SK-N-MC (cell line): Measurements from ENCODE around the gene GASK1A.

Experiments
- DNase-seq: peaks from one replicate; pipeline ENCODE4 v3.0.0-alpha.2; 2011; ENCODE audit warnings: low read depth, low spot score
- H3K27ac ChIP-seq: fragments of 200-600 bp; sonication (generic); 2 replicates; pipeline ENCODE4 v1.5.1; 2016; ENCODE audit warnings: mixed run types
- H3K36me3 ChIP-seq: fragments of 200-600 bp; sonication (generic); 2 replicates; pipeline ENCODE4 v1.6.1; 2017; ENCODE audit warnings: antibody characterized with exemption, low read length, mixed read lengths; ENCODE audit not compliant: insufficient read depth
- H3K4me3 ChIP-seq: fragments of 200-600 bp; sonication (generic); 2 replicates; pipeline ENCODE4 v1.5.1; 2016
- H3K9ac ChIP-seq: fragments of 200-600 bp; sonication (generic); 2 replicates; pipeline ENCODE4 v1.8.0; 2017; ENCODE audit warnings: mixed run types, mixed read lengths; ENCODE audit not compliant: insufficient read length
- H3K9me3 ChIP-seq: fragments of 200-600 bp; sonication (generic); 2 replicates; pipeline ENCODE4 v1.6.1; 2017; ENCODE audit warnings: low read depth, mild to moderate bottlenecking, antibody characterized with exemption, low read length, moderate library complexity, mixed read lengths
- EZH2 ChIP-seq: fragments of 200-600 bp; sonication (generic); IDR thresholded peaks from one replicate; pipeline ENCODE4 v1.6.1; 2017; ENCODE audit warnings: antibody characterized with exemption
- FOXP2 ChIP-seq: optimal IDR thresholded peaks from 2 replicates; pipeline ENCODE3; 2011; ENCODE audit warnings: mild to moderate bottlenecking, moderate library complexity; ENCODE audit not compliant: insufficient read depth; ENCODE audit errors: extremely low read length, control extremely low read depth
- POLR2AphosphoS5 ChIP-seq: IDR thresholded peaks from 2 replicates; pipeline ENCODE4 v1.6.1; 2012; ENCODE audit warnings: mild to moderate bottlenecking, low read depth, low read length, borderline replicate concordance

Gene GASK1A

DNA sequence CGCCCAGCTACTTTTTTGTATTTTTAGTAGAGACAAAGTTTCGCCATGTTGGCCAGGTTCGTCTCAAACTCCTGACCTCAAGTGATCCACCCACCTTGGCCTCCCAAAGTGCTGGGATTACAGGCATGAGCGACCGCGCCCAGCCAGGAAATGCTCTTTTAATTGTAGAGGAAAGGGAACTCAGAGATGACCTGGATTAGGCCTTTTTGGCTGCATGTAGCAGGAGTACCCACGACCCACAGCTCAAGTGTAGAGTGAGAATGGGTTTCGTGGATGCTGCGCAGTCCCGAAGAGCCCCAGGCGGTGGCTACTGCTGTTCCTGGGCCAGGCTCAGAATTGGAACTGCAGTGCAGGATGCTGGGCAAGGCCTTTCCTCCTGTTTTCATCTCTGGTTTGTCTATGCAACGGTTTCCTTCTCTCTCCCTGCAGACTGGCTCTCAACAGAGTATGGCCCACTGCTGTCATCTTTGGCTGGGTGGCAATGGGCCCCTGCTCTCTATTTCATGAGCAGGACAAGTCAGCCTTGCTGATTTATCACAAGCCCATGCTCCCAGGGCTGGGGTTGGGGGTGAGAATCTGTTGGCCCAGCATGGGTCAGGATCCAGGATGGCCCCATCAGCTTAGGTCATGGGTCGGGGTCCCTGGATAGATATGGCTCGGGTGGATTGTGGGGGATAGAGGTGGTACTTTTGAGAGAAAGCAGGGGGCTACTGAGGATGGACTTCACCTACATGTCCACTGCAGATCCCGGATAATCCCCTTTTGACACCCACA is 51.2 kb downstream of the GASK1A start:
- H3K36me3 ChIP-seq = no peaks in the 10 kb centered on the region
- no peak for TF ChIP-seq FOXP2
- TF ChIP-seq POLR2AphosphoS5 = no peak
- TF ChIP-seq EZH2 = no peak
- H3K9me3 ChIP-seq = no peaks in the 10 kb centered on the region
- no peak overlapping the region for H3K4me3 ChIP-seq
- H3K27ac ChIP-seq = no peak overlapping the region
- DNase-seq = no peak
- no peak overlapping the region for H3K9ac ChIP-seq

DNA sequence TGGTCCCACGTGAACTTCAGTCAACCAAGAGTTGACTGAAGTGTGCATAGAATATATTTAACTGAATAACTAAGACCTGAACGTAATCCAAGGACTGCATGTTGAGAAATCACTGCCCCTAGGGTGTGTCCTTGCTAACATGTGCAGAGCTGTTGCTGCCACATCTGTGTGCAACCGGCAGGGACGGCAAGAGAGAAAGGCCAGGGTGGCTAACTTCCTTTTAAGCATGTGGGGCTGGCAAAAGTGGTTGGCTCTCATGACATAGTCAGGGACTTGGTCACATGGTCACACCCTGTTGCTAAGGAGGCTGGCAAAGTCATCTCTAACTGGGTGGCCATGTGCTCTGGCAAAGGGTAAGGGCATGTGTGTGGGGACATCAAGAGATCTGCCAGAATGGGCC is 52.4 kb downstream of the GASK1A start:
- no peak overlapping the region for H3K9ac ChIP-seq
- no peaks in the 10 kb centered on the region for H3K36me3 ChIP-seq
- TF ChIP-seq FOXP2 = no peak
- no peak for TF ChIP-seq POLR2AphosphoS5
- TF ChIP-seq EZH2 = no peak
- H3K27ac ChIP-seq = no peak overlapping the region
- no peak for DNase-seq
- no peaks in the 10 kb centered on the region for H3K9me3 ChIP-seq
- no peak overlapping the region for H3K4me3 ChIP-seq

DNA sequence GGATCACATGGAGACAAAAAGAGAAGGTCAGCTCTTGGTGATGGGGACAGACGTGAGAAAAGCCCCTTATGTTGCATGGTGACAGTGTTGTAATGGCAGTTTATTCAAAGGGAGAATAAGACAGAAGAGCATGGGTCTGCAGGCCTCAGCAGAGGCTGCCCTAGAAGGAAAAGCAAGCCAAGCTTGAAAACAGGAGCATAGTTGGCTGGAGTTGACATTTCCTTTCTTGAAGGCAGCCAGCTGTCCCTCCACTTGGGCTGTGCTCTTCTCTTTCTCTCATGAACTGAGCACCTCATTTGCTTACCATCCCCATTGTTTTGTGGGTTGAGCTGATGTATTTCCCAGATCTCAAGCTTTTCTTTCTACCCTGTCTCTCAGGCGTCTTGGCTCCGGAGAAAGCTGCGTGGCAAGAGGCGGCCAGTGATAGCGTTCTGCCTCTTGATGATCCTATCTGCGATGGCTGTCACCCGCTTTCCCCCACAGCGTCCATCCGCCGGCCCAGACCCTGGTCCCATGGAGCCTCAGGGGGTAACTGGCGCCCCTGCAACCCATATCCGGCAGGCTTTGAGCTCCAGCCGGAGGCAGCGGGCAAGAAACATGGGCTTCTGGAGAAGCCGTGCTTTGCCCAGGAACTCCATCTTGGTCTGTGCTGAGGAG is 52.9 kb downstream of the GASK1A start:
- Histone ChIP-seq H3K36me3 (no peaks in the 10 kb centered on the region), H3K9ac (no peak overlapping the region), H3K4me3 (no peak overlapping the region), H3K27ac (no peak overlapping the region), H3K9me3 (no peaks in the 10 kb centered on the region)
- TF ChIP-seq POLR2AphosphoS5 = no peak
- TF ChIP-seq FOXP2 = no peak
- no peak for DNase-seq

DNA sequence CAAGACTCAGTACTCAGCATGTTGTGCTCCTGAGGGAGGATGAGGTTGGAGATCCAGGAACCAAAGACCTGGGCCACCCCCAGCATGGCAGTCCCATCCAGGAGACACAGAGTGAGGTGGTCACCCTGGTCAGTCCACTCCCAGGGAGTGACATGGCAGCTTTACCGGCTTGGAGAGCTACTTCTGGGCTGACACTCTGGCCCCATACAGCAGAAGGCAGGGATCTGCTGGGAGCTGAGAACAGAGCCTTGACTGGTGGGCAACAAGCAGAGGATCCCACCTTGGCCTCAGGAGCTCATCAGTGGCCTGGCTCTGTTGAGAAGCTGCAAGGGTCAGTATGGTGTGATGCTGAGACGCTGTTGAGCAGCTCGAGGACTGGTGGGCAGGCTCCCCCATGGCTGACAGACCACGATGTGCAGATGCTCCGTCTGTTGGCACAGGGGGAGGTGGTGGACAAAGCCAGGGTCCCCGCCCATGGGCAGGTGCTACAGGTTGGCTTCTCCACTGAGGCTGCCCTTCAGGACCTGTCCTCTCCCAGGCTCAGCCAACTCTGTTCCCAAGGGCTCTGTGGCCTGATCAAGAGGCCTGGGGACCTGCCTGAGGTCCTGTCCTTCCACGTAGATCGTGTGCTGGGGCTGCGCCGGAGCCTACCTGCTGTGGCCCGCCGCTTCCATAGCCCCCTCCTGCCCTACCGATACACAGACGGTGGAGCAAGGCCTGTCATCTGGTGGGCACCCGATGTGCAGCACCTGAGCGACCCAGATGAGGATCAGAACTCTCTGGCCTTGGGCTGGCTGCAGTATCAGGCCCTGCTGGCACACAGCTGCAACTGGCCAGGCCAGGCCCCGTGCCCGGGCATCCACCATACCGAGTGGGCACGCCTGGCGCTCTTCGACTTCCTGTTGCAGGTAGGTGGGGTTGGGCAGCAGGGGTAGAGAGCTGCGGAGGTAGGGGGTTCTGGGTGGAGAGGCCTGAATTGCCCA is 53.8 kb downstream of the GASK1A start:
- no peak for DNase-seq
- Histone ChIP-seq H3K4me3 (no peak overlapping the region), H3K27ac (no peak overlapping the region), H3K9ac (no peak overlapping the region), H3K9me3 (no peaks in the 10 kb centered on the region), H3K36me3 (no peaks in the 10 kb centered on the region)
- TF ChIP-seq FOXP2 = no peak
- TF ChIP-seq POLR2AphosphoS5 = no peak
- no peak for TF ChIP-seq EZH2

DNA sequence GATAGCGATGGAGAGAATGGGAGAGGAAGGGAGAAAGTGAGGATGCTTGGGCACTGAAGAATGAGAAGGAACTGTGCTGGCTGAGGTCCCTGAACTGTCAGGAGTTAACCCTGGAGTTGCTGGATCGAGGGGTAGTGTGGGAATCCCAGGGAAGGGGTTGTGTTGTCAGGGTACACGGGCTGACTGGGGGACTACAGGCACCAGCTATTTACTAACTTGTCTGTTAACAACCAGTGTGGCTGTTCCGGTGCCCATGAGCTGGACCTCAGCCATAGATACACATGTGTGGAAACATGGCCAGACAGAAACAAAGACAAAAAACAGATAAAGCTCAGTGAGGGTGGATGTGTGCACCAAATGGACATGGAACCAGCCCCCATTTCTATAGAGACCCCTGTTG is 55.1 kb downstream of the GASK1A start:
- no peak overlapping the region for H3K27ac ChIP-seq
- H3K36me3 ChIP-seq = no peaks in the 10 kb centered on the region
- no peak overlapping the region for H3K4me3 ChIP-seq
- H3K9ac ChIP-seq = no peak overlapping the region
- TF ChIP-seq FOXP2 = no peak
- TF ChIP-seq POLR2AphosphoS5 = no peak
- no peak for TF ChIP-seq EZH2
- no peak for DNase-seq
- no peaks in the 10 kb centered on the region for H3K9me3 ChIP-seq

DNA sequence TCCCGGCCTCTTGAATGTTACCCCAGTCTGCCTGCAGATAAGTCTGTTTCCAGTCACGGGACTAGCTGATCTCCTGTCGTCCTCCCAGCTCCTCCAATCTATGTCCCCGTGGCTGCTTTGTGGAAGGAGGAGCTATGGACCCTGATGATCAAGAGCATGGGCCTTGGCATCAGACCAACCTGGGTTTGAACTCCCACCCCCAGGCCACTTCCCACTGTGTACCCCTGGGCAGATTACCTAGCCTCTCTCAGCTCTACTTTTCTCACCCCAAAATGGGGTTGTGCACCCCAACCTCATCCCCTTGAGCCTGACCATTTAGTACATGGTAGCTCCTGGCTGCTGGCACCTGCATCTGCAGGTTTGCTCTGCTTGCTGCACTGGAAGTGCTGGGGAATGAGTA is 55.8 kb downstream of the GASK1A start:
- Histone ChIP-seq H3K9me3 (no peaks in the 10 kb centered on the region), H3K4me3 (no peak overlapping the region), H3K27ac (no peak overlapping the region), H3K36me3 (no peaks in the 10 kb centered on the region), H3K9ac (no peak overlapping the region)
- no peak for DNase-seq
- no peak for TF ChIP-seq FOXP2
- no peak for TF ChIP-seq POLR2AphosphoS5
- TF ChIP-seq EZH2 = no peak

DNA sequence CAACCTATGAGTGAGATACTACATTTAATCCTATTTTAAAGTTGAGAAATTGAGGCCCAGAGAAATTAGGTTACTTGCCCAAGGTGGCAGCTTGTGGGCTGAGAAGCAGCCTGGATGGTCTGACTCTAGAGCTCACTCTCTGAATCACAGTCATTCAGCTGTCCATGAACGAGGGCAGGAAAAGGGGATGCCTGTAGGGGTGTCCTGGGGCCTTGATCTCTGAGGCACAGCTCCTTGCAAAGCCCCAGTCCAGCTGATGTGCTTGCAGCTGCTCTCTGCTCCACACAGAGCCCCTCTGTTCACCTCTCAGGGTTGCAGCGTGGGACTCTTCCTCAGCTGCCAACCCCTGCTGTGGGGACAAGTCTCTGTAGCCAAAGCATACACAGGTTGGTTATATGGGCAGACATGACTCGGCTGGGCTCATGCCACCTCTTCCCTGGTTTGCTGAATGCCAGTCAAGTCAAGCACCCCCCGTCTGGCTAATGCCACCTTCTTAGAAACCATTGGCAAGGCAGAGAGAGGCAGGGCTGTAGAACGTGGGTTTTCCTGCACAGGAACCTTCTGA is 56.8 kb downstream of the GASK1A start:
- H3K9ac ChIP-seq = no peak overlapping the region
- H3K4me3 ChIP-seq = no peak overlapping the region
- H3K36me3 ChIP-seq = no peaks in the 10 kb centered on the region
- TF ChIP-seq EZH2 (no peak), FOXP2 (no peak), POLR2AphosphoS5 (no peak)
- no peaks in the 10 kb centered on the region for H3K9me3 ChIP-seq
- DNase-seq = no peak
- H3K27ac ChIP-seq = no peak overlapping the region
